ENCODE results near the gene USP49. TPM values are rescaled to one million over a fixed set of nuclear protein-coding genes. Genes with fewer than 3 reads are reported as not detected.

Gene USP49
- total and polyA plus RNA-seq, 2 donors, result 1.1 to 3.0 TPM

DNA sequence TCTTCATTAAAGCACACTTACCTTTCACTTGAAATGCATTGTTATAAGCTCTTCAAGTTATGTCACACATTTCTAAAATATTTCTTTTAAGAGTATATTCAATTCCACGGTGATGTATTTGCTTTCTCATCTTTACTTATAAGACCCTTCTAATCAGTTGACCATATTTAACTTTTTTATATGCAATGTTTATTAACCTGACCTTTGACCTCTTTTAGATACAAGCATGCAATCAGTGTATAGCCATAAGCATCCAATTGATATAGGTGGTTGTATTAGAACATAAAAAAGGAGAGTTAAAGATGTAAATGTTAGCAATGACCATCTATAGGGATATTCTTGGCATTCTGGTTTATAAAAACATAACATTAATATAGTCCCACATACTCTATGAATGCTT is 9.2 kb downstream of the USP49 start:
- Histone ChIP-seq H3K9me3 (ENCODE audit: control insufficient read depth in 2 of 2, insufficient read depth in 1 of 2, low read length in 1 of 2) (no peaks in the 10 kb centered on the region), H3K36me3 (ENCODE audit: control insufficient read depth in 2 of 2, insufficient read depth in 2 of 2, low read length in 1 of 2) (peaks cover 0 to 6% of the 10 kb centered on the region in 2 donors), H3K4me3 (ENCODE audit: low read length in 2 of 2) (no peak overlapping the region), H3K4me1 (ENCODE audit: control insufficient read depth in 2 of 2, insufficient read depth in 2 of 2, low read length in 2 of 2) (no peaks in the 10 kb centered on the region), H3K27ac (ENCODE audit: low read depth in 1 of 2, low read length in 1 of 2) (no peak overlapping the region), H3K27me3 (ENCODE audit: control insufficient read depth in 2 of 2, insufficient read depth in 1 of 2, low read length in 1 of 2) (no peaks in the 10 kb centered on the region)
- WGBS, result 96% methylated on average over 1 of the region's 1 CpG
- no peak for DNase-seq (ENCODE audit: low read depth in 6 of 9, low spot score in 9 of 9)

GRCh38 chr6:41884957-41885356 is 10.2 kb downstream of the USP49 start:
- no peaks in the 10 kb centered on the region for H3K4me1 ChIP-seq (ENCODE audit: control insufficient read depth in 2 of 2, insufficient read depth in 2 of 2, low read length in 2 of 2)
- DNase-seq (ENCODE audit: low read depth in 6 of 9, low spot score in 9 of 9), result no peak
- 96% methylated on average over 5 of the region's 5 CpGs for WGBS
- H3K27ac ChIP-seq (ENCODE audit: low read depth in 1 of 2, low read length in 1 of 2), result no peak overlapping the region
- H3K4me3 ChIP-seq (ENCODE audit: low read length in 2 of 2), result no peak overlapping the region
- H3K27me3 ChIP-seq (ENCODE audit: control insufficient read depth in 2 of 2, insufficient read depth in 1 of 2, low read length in 1 of 2), result no peaks in the 10 kb centered on the region
- peaks cover 0 to 3% of the 10 kb centered on the region in 2 donors for H3K36me3 ChIP-seq (ENCODE audit: control insufficient read depth in 2 of 2, insufficient read depth in 2 of 2, low read length in 1 of 2)
- no peaks in the 10 kb centered on the region for H3K9me3 ChIP-seq (ENCODE audit: control insufficient read depth in 2 of 2, insufficient read depth in 1 of 2, low read length in 1 of 2)

- Histone ChIP-seq H3K9me3 (ENCODE audit: control insufficient read depth in 2 of 2, insufficient read depth in 1 of 2, low read length in 1 of 2) (no peaks in the 10 kb centered on the region), H3K36me3 (ENCODE audit: control insufficient read depth in 2 of 2, insufficient read depth in 2 of 2, low read length in 1 of 2) (peaks cover 0 to 3% of the 10 kb centered on the region in 2 donors), H3K4me1 (ENCODE audit: control insufficient read depth in 2 of 2, insufficient read depth in 2 of 2, low read length in 2 of 2) (no peaks in the 10 kb centered on the region), H3K27me3 (ENCODE audit: control insufficient read depth in 2 of 2, insufficient read depth in 1 of 2, low read length in 1 of 2) (no peaks in the 10 kb centered on the region), H3K27ac (ENCODE audit: low read depth in 1 of 2, low read length in 1 of 2) (no peak overlapping the region), H3K4me3 (ENCODE audit: low read length in 2 of 2) (no peak overlapping the region)
- DNase-seq (ENCODE audit: low read depth in 6 of 9, low spot score in 9 of 9), result no peak
- 100% methylated on average over 1 of the region's 1 CpG for WGBS
These were observed 13.7 kb downstream of the USP49 start for GRCh38 chr6:41881506-41881905.

GRCh38 chr6:41878961-41879405 is 16.2 kb downstream of the USP49 start:
- Histone ChIP-seq H3K27ac (ENCODE audit: low read depth in 1 of 2, low read length in 1 of 2) (no peak overlapping the region), H3K4me3 (ENCODE audit: low read length in 2 of 2) (no peak overlapping the region), H3K9me3 (ENCODE audit: control insufficient read depth in 2 of 2, insufficient read depth in 1 of 2, low read length in 1 of 2) (no peaks in the 10 kb centered on the region), H3K36me3 (ENCODE audit: control insufficient read depth in 2 of 2, insufficient read depth in 2 of 2, low read length in 1 of 2) (no peaks in the 10 kb centered on the region), H3K27me3 (ENCODE audit: control insufficient read depth in 2 of 2, insufficient read depth in 1 of 2, low read length in 1 of 2) (no peaks in the 10 kb centered on the region), H3K4me1 (ENCODE audit: control insufficient read depth in 2 of 2, insufficient read depth in 2 of 2, low read length in 2 of 2) (no peaks in the 10 kb centered on the region)
- 97% methylated on average over 5 of the region's 5 CpGs for WGBS
- no peak for DNase-seq (ENCODE audit: low read depth in 6 of 9, low spot score in 9 of 9)

GRCh38 chr6:41878246-41878645 is 16.9 kb downstream of the USP49 start:
- 94% methylated on average over 2 of the region's 2 CpGs for WGBS
- H3K4me1 ChIP-seq (ENCODE audit: control insufficient read depth in 2 of 2, insufficient read depth in 2 of 2, low read length in 2 of 2), result no peaks in the 10 kb centered on the region
- no peaks in the 10 kb centered on the region for H3K36me3 ChIP-seq (ENCODE audit: control insufficient read depth in 2 of 2, insufficient read depth in 2 of 2, low read length in 1 of 2)
- DNase-seq (ENCODE audit: low read depth in 6 of 9, low spot score in 9 of 9), result no peak
- no peak overlapping the region for H3K4me3 ChIP-seq (ENCODE audit: low read length in 2 of 2)
- H3K27me3 ChIP-seq (ENCODE audit: control insufficient read depth in 2 of 2, insufficient read depth in 1 of 2, low read length in 1 of 2), result no peaks in the 10 kb centered on the region
- H3K27ac ChIP-seq (ENCODE audit: low read depth in 1 of 2, low read length in 1 of 2), result no peak overlapping the region
- no peaks in the 10 kb centered on the region for H3K9me3 ChIP-seq (ENCODE audit: control insufficient read depth in 2 of 2, insufficient read depth in 1 of 2, low read length in 1 of 2)

- Histone ChIP-seq H3K27me3 (ENCODE audit: control insufficient read depth in 2 of 2, insufficient read depth in 1 of 2, low read length in 1 of 2) (no peaks in the 10 kb centered on the region), H3K27ac (ENCODE audit: low read depth in 1 of 2, low read length in 1 of 2) (no peak overlapping the region), H3K4me3 (ENCODE audit: low read length in 2 of 2) (no peak overlapping the region), H3K4me1 (ENCODE audit: control insufficient read depth in 2 of 2, insufficient read depth in 2 of 2, low read length in 2 of 2) (no peaks in the 10 kb centered on the region), H3K36me3 (ENCODE audit: control insufficient read depth in 2 of 2, insufficient read depth in 2 of 2, low read length in 1 of 2) (peaks cover 0 to 3% of the 10 kb centered on the region in 2 donors), H3K9me3 (ENCODE audit: control insufficient read depth in 2 of 2, insufficient read depth in 1 of 2, low read length in 1 of 2) (no peaks in the 10 kb centered on the region)
- DNase-seq (ENCODE audit: low read depth in 6 of 9, low spot score in 9 of 9), result no peak
- WGBS, result 97% methylated on average over 2 of the region's 2 CpGs
These were observed 18.0 kb downstream of the USP49 start for GRCh38 chr6:41877051-41877680.

- Histone ChIP-seq H3K27ac (ENCODE audit: low read depth in 1 of 2, low read length in 1 of 2) (no peak overlapping the region), H3K4me3 (ENCODE audit: low read length in 2 of 2) (no peak overlapping the region), H3K36me3 (ENCODE audit: control insufficient read depth in 2 of 2, insufficient read depth in 2 of 2, low read length in 1 of 2) (peaks cover 6 to 11% of the 10 kb centered on the region in 2 donors), H3K9me3 (ENCODE audit: control insufficient read depth in 2 of 2, insufficient read depth in 1 of 2, low read length in 1 of 2) (no peaks in the 10 kb centered on the region), H3K4me1 (ENCODE audit: control insufficient read depth in 2 of 2, insufficient read depth in 2 of 2, low read length in 2 of 2) (no peaks in the 10 kb centered on the region), H3K27me3 (ENCODE audit: control insufficient read depth in 2 of 2, insufficient read depth in 1 of 2, low read length in 1 of 2) (no peaks in the 10 kb centered on the region)
- 93% methylated on average over 1 of the region's 1 CpG for WGBS
- no peak for DNase-seq (ENCODE audit: low read depth in 6 of 9, low spot score in 9 of 9)
These were observed 20.4 kb downstream of the USP49 start for GRCh38 chr6:41874741-41875140.

DNA sequence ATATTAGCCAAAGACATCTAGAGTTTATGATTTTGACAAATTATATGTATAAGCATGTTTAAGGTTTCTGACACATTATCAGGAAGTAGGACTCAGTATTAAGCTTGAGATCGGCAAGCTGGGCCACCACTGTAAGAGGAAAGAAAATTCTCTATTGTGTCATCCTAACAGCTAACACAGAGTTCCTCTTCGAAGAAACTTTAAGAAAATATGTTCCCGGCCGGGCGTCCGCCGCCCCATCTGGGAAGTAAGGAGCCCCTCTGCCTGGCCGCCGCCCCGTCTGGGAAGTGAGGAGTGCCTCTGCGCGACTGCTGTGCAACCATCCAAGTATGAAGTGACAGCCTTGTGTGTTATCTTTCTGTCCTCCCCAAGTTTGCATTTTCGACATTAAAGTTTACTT is 23.0 kb downstream of the USP49 start:
- DNase-seq (ENCODE audit: low read depth in 6 of 9, low spot score in 9 of 9), result no peak
- Histone ChIP-seq H3K36me3 (ENCODE audit: control insufficient read depth in 2 of 2, insufficient read depth in 2 of 2, low read length in 1 of 2) (peaks cover 6 to 20% of the 10 kb centered on the region in 2 donors), H3K9me3 (ENCODE audit: control insufficient read depth in 2 of 2, insufficient read depth in 1 of 2, low read length in 1 of 2) (no peaks in the 10 kb centered on the region), H3K27me3 (ENCODE audit: control insufficient read depth in 2 of 2, insufficient read depth in 1 of 2, low read length in 1 of 2) (no peaks in the 10 kb centered on the region), H3K27ac (ENCODE audit: low read depth in 1 of 2, low read length in 1 of 2) (no peak overlapping the region), H3K4me1 (ENCODE audit: control insufficient read depth in 2 of 2, insufficient read depth in 2 of 2, low read length in 2 of 2) (no peaks in the 10 kb centered on the region), H3K4me3 (ENCODE audit: low read length in 2 of 2) (no peak overlapping the region)
- WGBS, result 97% methylated on average over 13 of the region's 13 CpGs

DNA sequence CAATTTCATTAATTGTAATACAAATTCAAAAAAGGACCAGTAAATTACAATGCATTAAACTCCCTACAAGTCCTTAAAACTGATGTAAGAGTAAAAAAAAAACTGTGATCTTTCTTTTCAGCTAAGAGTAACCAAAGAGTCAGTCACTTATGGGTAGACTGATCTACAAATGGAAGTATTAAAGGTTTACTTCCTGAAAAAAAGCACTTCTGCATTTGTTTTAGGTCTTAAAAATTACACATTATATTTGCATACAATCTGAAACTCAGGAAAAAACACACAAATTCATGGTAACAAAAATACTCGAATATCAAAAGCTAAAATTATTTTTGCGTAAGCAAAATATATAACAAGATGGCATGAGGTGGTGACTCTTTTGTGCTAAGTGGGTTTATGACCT is 23.5 kb downstream of the USP49 start:
- Histone ChIP-seq H3K9me3 (ENCODE audit: control insufficient read depth in 2 of 2, insufficient read depth in 1 of 2, low read length in 1 of 2) (no peaks in the 10 kb centered on the region), H3K4me3 (ENCODE audit: low read length in 2 of 2) (no peak overlapping the region), H3K27me3 (ENCODE audit: control insufficient read depth in 2 of 2, insufficient read depth in 1 of 2, low read length in 1 of 2) (no peaks in the 10 kb centered on the region), H3K27ac (ENCODE audit: low read depth in 1 of 2, low read length in 1 of 2) (no peak overlapping the region), H3K36me3 (ENCODE audit: control insufficient read depth in 2 of 2, insufficient read depth in 2 of 2, low read length in 1 of 2) (peaks cover 6 to 20% of the 10 kb centered on the region in 2 donors), H3K4me1 (ENCODE audit: control insufficient read depth in 2 of 2, insufficient read depth in 2 of 2, low read length in 2 of 2) (no peaks in the 10 kb centered on the region)
- DNase-seq (ENCODE audit: low read depth in 6 of 9, low spot score in 9 of 9), result no peak
- 98% methylated on average over 2 of the region's 2 CpGs for WGBS
